Globus pallidus (tissue), 1 donor: ENCODE measurements around the gene RAB30.
A peak's percentile ranks its signal among the peaks of the same experiment; 100 is the strongest.

Experiments used
- DNase-seq: peaks from one replicate; pipeline ENCODE4 v3.0.0-alpha.2; 2015; ENCODE audit warnings: low spot score

Gene RAB30

DNA sequence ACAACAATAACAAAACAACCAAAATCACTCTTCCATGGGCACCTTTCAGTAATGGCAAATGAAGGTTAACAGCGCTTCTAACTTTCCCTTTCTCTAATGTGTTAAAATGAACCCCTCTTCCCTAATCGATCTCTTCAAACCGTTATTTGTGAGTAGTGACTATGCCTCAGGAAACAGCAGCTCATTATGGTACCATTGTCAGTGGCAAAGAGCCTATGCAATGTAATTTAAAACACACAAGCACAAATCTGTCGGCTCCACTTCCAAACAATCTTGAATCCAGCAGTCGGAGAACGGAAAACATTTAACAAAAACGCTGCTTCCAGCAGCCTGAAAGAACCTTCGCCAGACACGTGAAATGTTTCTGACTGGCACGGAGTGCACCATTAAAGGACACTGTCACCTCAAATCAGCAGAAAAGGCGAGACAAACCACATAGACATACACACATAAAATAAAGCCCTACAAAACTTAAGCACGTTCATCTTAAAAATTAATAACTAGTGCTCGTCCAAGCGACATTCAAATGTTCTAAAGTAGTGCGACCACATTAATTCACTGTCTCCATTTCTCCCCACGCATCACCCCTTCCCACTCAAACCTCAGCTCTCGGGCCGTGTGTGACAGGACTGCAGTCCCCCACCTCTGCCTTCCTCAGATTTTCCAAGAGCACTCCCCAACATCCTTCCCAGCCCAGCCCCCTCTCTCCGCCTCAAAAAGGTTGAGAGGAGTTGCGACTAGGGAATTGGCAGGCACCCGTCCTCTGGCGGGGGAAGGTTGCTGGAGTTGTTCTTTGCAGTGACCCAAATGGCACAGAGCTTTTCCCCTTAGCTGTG lies 748 bp downstream of the RAB30 start:
- DNase-seq, result peak; percentile 58

DNA sequence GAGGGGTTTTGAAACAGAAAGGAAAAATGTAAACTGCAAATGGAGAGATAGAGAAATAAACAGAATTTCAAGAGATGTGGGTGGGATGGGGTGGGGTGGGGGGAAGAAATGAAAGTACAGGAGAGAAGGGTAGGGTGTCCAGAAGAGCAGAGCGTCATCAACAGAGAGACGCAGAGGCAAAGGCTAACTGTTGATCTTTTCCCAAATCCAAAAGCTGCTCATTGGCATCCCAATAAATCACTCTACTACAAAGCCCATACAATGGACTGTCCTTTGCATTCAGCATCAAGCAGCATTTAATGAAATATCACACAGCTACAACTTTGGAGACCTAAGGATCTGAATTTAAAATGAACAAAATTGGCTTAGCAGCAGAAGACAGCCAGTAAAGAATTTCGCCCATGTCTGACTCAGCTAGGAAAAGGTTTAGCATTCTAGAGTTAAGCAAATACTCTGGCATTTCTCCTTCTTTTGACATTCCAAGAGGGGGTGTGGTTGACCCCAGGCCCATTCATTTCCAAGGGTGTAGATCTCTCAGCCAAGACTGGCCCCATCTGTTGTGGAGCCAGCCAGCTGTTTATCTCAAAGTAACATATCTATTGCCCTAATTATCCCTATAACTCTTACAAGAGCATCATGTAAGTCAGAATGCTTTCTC lies 1.5 kb downstream of the RAB30 start:
- no peak for DNase-seq

DNA sequence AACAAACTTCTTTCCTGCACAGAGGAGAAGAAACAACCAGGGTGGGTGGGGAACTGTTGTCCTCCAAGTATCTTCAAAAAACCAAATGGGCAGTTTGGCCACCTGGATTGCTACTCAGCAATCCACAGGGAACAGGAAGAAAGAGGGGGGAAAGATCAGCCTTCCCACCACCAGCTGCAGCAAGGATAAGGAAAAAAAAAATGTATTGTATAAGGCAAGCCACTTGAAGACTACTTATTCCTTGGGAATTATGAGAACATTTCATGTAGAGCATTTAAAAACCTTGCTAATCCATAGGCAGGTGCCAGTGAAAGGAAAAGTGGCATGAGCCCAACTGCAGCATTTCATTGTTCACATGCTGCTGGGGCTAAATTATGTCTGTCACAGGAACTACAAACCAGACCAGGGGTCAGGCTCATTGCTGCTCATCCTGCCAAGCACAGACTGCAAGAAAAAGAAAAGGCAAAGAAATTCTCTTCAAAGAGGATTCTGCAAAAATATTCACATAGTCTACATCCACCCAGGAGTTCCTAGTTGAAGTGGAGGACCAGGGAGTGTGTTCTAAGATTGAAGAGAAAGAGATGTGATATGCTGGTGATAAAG lies 2.2 kb downstream of the RAB30 start:
- DNase-seq, result no peak

DNA sequence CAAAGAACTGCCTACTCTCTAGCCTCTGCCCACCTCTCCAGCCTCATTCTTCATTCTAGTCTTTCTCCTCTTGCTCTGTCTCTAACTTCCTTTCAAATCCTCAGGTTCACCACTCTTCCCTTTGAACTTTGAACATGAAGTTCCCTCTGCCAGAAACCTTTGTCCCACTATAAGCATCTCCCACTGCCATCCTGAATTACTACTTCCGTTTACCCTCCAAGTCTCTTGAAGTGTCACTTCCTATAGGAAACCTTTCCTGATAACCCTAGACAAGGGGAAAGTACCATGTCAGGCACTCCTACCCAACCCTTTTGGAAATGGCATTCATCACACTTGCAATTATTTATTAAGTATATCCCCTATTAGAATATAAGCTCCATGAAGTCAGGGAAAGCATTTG lies 3.1 kb downstream of the RAB30 start:
- DNase-seq, result no peak

DNA sequence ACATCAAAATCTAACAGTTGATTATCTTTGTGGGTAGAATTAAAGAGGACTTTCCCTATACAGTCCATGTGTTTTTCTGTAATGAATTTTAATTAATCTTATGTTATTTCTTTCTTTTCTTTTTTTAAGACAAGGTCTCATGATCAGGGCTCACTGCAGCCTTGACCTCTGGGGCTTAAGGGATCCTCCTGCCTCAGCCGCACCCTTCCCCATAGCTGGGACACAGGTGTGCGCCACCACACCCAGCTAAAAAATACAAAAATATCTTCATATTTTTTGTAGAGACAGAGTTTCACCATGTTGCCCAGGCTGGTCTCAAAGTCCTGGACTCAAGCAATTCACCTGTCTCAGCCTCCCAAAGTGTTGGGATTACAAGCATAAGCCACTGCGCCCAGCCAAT lies 7.7 kb downstream of the RAB30 start:
- DNase-seq, result no peak

DNA sequence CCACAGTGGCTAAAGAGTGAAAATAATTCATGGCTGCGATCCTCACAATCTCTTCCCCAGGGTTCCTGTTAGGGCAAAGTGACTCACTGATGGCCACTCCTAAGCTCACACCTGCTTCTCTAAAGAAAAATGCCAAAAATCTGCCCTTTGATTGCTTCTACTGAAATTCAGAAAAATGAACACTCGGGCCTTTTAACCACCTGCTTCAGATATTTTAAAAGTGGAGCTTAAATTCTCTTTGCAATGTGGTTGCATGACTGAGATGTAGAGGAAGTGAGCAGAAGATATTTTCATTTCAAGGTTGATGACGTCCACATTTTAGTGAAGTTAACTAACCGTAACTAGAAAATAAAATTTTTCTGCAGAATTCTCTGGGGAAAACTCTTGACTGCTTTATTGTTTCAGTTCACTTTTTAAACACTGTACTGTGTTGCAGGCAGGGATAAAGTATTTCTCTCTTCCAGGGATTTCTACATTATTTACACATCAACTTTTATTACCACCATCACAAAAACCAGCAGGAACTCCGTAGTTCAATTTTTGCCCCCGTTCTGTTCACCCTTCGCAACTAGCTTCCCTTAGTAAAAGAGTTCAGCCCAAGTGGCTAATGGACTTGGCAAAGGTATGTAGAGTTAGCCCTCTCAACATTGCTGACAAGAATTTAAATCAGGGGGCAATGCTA lies 8.5 kb downstream of the RAB30 start:
- DNase-seq, result no peak

DNA sequence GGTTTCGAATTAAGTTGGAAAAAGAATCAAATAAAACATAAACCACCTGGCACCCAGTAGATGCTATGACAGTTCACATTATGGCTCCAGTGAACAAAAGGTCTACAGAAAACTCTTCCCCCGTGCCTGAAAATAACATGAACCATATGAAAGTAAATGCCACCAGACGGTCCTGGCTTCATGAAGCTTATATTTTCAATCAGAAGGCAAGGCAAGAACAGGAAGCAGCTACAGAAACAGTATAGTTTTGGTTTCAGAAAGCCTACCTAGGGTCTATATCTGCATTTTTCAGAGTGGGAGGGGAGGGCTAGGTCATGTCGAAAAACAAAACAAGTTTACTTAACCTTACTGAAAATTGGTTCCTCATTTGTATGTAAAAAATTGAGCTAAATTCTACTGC lies 9.8 kb downstream of the RAB30 start:
- no peak for DNase-seq

DNA sequence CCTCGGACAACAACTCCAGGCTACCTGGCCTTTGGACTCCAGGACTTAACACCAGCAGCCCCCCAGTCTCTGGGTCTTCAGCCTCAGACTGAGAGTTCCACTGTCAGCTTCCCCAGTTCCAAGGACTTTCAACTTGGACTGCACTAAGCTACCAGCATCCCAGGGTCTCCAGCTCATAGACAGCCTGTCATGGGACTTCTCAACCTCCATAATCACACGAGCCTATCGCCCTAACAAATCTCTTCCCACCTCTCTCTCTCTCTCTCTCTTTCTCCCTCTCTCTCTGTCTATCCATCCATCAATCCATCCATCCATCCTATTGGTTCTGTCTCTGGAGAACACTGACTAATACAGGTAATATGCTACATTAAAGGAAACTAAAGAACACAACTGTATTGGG lies 10.7 kb downstream of the RAB30 start:
- DNase-seq, result no peak

DNA sequence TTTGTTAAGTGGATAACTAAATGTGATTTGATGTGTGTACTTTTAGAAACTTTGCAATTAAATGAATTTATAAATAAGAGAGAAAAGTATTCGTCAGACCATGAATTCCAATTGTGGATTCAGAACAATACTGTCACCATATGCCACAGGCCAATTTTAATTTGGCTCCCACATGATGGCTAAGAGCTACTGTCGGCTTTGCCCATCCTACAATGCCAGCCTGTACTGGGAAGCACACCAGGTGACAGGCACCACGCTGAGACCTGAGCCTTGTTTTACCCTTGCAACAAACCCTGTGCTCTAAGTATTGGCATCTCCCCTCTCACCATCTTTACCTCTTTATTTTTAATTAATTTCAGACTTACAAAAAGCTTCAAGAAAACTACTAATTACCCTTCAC lies 14.0 kb downstream of the RAB30 start:
- DNase-seq, result no peak

DNA sequence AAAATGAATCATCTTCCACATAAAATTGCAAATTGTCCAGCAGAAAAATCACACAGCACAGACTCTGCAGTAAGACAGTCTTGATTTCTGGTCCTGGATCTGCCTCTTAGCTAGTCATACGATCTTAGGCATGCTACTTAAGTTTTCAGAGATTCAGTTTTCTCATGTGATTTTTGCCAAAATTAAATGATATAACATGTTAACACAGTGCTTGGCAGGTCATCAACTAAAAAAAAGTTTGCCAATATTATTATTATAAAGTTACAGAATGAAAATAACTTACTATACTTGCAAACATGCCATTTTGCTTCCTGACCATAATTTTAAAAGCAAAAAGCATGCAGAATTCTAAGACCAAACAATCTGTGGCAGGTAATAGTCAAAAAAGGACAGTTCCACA lies 15.1 kb downstream of the RAB30 start:
- no peak for DNase-seq

DNA sequence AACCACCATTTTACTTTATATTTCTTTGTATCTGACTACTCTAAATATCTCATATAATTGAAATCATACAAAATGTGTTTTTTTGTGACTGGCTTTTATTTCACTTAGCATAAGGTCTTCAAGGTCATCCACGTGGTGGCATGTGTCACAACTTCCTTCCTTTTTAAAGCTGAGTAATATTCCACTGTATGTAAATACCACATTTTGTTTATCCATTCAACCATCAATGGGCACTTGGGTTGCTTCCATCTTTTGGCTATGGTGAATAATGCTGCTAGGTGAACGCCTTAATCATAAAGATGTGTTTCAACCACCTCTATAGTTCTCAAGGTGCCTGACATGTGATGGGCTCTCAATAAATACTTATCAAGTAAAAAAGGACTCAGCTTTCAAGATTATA lies 15.5 kb downstream of the RAB30 start:
- DNase-seq, result no peak

DNA sequence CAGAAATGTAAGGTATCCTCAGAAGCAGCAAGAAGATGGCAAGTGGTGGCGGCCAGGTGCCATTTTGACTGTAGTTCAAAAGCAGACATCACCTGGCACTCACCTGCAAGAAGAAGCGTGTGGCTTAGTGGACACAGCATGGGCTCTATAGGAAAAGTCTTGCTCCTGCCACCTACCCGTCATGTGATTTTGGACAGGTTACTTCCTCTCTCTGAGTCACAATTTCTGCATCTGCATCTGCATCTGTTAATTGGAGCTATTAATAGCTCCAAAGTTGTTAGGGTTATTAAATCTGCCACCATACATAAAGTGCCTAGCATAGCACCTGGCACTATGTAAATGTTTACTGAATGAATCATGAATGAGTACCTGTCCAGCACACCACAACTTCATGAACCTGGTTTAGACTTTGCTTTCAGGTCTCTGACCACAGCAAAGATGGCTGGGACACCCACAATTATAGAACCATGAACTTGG lies 16.8 kb downstream of the RAB30 start:
- no peak for DNase-seq

DNA sequence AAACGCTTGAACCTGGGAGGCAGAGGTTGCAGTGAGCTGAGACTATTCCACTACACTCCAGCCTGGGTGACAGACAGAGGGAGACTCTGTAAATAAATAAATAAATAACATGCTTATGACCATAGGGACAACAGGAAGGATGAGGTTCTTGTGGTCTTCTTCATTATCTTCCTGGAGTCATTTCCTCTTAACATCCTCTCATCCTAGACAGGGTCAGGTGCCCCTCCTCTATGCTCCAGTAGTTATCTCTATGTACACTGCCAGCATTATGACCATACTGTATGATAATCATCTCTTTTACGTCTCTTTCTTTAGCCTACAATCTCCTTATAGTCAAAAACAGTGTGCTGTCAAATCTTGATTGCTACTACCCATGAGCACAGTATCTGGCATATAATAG lies 17.7 kb downstream of the RAB30 start:
- DNase-seq, result no peak

DNA sequence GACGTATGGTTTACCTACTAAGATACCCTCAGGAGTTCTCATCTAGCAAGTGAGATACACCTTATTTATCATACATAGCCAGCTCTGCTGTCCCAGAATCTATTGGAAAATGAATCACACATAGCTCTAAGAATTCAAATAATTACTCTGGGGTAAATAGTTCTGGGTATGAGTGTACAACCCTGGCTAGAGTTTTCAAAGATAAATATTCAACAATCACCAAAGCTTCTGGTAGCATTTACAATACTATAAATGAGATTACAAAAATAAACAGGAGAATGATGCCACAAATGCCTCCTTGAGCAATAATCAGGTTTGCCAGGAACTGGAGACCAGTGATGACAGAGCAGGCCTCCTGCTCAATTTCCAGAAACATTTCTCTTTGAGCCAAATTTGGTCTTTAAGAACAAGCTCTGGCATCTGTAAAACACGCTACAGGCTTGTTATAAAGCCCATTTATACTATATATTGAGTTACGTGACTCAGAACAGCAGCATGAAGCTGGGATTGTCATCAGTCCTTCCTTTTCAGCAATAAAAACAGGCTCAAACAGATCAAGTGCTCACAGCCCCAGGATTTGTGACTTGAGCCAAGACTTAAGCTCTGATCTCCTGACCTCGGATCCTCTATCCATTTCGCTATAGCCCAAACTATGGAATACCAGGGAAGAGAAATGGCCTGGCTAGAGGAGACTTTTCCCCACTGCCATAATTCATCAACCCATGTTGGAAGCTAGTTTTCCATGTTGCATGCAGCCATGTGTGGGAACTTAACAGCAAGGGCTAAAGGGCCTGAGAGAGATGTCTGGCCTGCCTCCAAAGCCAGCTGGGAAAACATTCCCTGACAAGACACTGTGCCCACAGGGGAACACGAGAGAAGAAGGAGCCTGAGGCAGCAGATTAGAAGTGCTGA lies 19.7 kb downstream of the RAB30 start:
- DNase-seq, result peak; percentile 70

DNA sequence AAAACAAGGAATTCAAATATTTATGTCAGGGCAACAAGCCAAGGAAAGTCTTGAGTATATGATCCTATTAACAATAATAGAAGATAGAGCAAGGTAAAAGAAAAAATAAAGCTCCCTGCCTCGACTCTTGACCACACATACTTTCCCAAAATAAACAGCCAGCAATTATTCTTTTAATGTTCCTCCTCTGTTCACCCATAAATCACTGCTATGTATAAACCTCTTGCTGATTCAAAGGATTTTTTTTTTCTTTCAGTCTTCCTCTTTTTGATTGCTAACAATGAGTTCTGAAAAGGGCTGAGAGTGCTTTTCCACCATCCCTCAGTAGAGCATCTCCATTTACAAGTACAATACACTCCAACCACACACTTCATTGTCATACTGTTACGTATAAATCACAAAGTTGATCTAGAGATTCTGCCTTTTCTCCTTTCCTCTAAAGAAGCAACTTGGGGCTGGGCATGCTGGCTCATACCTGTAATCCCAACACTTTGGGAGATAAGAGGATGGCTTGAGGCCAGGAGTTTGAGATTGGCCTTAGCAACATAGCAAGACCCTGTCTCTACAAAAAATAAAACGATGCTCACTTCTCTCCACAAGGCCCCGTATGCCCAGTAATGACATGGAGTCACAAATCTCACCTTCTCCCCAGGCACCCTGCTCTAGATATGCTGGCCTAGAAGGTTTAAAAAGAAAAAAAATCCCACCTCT lies 24.0 kb downstream of the RAB30 start:
- DNase-seq, result no peak

DNA sequence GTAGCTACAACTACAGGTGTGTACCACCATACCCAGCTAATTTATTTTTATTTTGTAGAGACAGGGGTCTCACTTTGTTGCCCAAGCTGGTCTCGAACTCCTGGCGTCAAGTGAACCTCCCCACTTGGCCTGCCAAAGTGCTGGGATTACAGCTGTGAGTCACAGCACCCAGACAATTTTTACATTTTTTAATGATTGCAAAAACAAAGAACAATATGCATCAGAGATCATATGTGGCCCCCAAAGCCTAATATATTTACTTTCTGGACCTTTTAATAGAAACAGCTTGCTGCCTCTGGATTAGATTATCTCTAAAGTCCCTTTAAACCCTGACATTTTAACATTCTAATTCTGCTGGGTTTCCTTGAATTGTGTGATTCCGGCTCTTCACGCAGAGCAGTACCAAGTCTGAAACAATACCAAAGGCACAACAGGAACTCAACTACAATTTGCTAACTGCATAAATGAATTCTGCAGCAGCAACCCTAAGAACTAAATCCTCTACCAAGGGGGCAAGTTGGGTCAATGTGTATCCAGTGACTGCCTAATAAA lies 25.0 kb downstream of the RAB30 start:
- DNase-seq, result no peak

DNA sequence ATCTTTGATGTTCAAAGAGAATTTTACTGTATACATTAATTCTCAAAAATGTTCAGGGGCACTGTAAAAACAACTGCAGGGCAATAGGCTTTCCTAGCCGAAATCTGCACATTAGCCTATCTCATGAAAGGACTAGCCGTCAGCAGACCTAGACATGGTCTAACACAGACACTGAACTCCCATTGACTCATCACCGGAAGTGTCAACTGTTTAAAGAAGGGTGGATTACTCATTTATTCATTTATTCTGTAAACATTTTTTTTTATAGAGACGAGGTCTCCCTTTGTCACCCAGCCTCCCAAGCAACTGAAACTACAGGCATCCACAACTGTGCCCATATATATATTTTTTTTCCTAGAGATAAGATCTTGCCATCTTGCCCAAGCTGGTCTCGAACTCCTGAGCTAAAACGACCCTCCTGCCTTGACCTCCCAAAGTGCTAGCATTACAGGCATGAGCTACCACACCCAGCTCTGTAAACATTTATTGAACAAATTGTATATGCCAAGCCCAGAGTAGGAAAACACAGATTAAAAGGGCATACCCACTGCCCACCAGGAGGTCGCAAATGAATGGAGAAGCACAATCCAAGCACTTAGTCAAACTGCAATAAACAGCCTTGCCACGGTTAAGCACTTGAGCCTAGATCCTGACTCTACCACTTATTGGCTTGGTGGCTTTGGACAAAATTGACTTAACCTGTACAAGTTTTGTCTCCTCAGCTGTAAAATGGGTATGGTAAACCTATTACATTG lies 26.6 kb downstream of the RAB30 start:
- DNase-seq, result no peak

DNA sequence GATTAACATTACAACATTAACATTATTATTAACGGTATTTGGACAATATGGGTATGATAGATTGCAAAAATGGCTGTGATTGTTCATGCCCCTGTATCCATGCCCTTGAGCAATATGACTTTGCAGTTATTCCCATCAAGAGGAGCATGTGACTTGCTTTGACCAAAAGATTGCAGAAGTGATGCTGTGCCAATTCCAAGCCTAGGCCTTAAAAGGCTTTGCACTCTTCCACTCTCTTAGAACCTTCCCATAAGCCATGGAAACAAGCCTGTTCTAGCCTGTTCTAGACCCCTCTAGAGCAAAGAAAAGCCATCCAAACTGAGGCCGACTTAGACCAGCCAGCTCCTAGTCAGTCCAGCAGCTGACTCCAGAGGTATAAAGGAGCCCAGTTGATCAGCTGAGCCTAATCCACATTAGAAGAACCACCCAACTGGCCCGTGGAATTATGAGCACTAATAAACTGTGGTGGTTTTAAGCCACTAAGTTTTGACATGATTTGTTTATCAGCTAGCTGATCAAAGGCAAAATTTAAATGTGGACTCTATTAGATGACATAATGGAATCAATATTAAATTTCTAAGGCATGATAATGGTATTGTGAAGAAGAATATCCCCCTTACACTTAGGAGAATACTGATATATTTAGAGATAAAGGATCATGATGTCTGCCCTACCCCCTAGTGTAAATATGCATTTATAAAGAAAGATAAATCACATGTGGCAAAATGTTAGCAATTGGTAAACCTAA lies 28.6 kb downstream of the RAB30 start:
- no peak for DNase-seq

DNA sequence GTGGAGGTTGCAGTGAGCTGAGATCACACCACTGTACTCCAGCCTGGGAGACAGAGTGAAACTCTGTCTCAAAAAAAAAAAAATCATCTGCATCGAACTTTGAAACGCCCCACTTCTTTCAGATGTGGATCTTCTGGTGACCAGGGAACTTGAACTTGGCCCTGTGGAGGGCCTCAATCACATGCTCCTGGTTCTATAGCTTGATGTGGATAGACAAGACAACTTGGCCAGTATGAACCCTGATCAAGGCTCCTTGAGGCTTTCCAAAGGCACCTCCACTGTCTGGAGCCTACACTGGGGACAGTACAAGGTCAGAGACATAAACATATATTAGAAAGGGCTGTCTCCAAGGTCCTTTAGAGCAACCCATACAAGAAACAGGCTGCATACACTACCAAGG lies 30.6 kb downstream of the RAB30 start:
- no peak for DNase-seq
